ENCODE data around the gene GALC. TPM values are rescaled to one million over a fixed set of nuclear protein-coding genes. Genes with fewer than 3 reads are reported as not detected.

Gene GALC
- total RNA-seq, 1 experiment from 2014 or later, result 0.18 TPM

GRCh38 chr14:88008039-88008742 lies 15.2 kb upstream of the GALC start:
- H3K9me2 ChIP-seq (replicated peaks; ENCODE audit: low read length), result no peaks in the 10 kb centered on the region
- H3K4me3 ChIP-seq (ENCODE audit: low read length), result no peak overlapping the region
- no peak overlapping the region for H3K9ac ChIP-seq (ENCODE audit: low read length)
- ChIA-PET CTCF (no interaction called here), POLR2A (ENCODE audit: unreplicated experiment) (no interaction called here)
- H3K79me2 ChIP-seq (ENCODE audit: low read length), result no peaks in the 10 kb centered on the region
- no peaks in the 10 kb centered on the region for H3K27me3 ChIP-seq (ENCODE audit: low read length)
- intact Hi-C loops (cut with micrococcal nuclease), result no loop called here
- no peaks in the 10 kb centered on the region for H3F3A ChIP-seq (ENCODE audit: low read length, unreplicated experiment)
- no peak overlapping the region for H2AFZ ChIP-seq (ENCODE audit: low read length)
- DNase-seq, result no peak
- H4K20me1 ChIP-seq (ENCODE audit: low read length), result no peaks in the 10 kb centered on the region
- BruUV-seq (replicated peaks), result no TSS peak
- H3K4me2 ChIP-seq (ENCODE audit: low read length), result no peak overlapping the region
- no peak overlapping the region for H3K27ac ChIP-seq (ENCODE audit: low read length)
- ATAC-seq, result no peak
- H3K36me3 ChIP-seq (ENCODE audit: low read depth, low read length), result no peaks in the 10 kb centered on the region
- H3K9me3 ChIP-seq (ENCODE audit: low read length), result no peaks in the 10 kb centered on the region
- no peak for TF ChIP-seq CTCF (conservative IDR thresholded peaks at IDR 0.05; ENCODE audit: low read depth, low read length)
- TF ChIP-seq EZH2phosphoT487 (IDR thresholded peaks at IDR 0.05; ENCODE audit: borderline replicate concordance, low read length), result no peak
- TF ChIP-seq EZH2 (IDR thresholded peaks at IDR 0.05; ENCODE audit: low read length, unreplicated experiment), result no peak
- H3K4me1 ChIP-seq (ENCODE audit: insufficient read depth, low read length), result no peaks in the 10 kb centered on the region; the same call in 1 of the 2 replicates

- H3K36me3 ChIP-seq (ENCODE audit: low read depth, low read length), result no peaks in the 10 kb centered on the region
- BruUV-seq (replicated peaks), result no TSS peak
- no peaks in the 10 kb centered on the region for H3F3A ChIP-seq (ENCODE audit: low read length, unreplicated experiment)
- no peaks in the 10 kb centered on the region for H3K79me2 ChIP-seq (ENCODE audit: low read length)
- no peak overlapping the region for H2AFZ ChIP-seq (ENCODE audit: low read length)
- H3K27me3 ChIP-seq (ENCODE audit: low read length), result no peaks in the 10 kb centered on the region
- TF ChIP-seq CTCF (conservative IDR thresholded peaks at IDR 0.05; ENCODE audit: low read depth, low read length), result no peak
- TF ChIP-seq EZH2 (IDR thresholded peaks at IDR 0.05; ENCODE audit: low read length, unreplicated experiment), result no peak
- TF ChIP-seq EZH2phosphoT487 (IDR thresholded peaks at IDR 0.05; ENCODE audit: borderline replicate concordance, low read length), result no peak
- no peaks in the 10 kb centered on the region for H3K9me3 ChIP-seq (ENCODE audit: low read length)
- no peak for ATAC-seq
- CTCF ChIA-PET, result no interaction called here
- no peaks in the 10 kb centered on the region; the same call in 1 of the 2 replicates for H3K4me1 ChIP-seq (ENCODE audit: insufficient read depth, low read length)
- no peak overlapping the region for H3K4me3 ChIP-seq (ENCODE audit: low read length)
- H3K9me2 ChIP-seq (replicated peaks; ENCODE audit: low read length), result no peaks in the 10 kb centered on the region
- DNase-seq, result no peak
- no peak overlapping the region for H3K9ac ChIP-seq (ENCODE audit: low read length)
- intact Hi-C loops (cut with micrococcal nuclease), result no loop called here
- H3K27ac ChIP-seq (ENCODE audit: low read length), result no peak overlapping the region
- H4K20me1 ChIP-seq (ENCODE audit: low read length), result no peaks in the 10 kb centered on the region
- H3K4me2 ChIP-seq (ENCODE audit: low read length), result no peak overlapping the region
- POLR2A ChIA-PET (ENCODE audit: unreplicated experiment), result no interaction called here
Observed at GRCh38 chr14:88007608-88008007, 14.6 kb upstream of the GALC start.

Measured in PC-3 (cell line).